HG03442 (cell line): ENCODE measurements around the gene PCOLCE2.
A peak's percentile ranks its signal among the peaks of the same experiment; 100 is the strongest.

Experiments
- ATAC-seq: cut with Tn5 transposase; IDR thresholded peaks from one replicate; pipeline ENCODE4 v1.9.1; 2021; ENCODE audit warnings: mild to moderate bottlenecking, moderate library complexity; ENCODE audit not compliant: unreplicated experiment

PCOLCE2 gene

DNA sequence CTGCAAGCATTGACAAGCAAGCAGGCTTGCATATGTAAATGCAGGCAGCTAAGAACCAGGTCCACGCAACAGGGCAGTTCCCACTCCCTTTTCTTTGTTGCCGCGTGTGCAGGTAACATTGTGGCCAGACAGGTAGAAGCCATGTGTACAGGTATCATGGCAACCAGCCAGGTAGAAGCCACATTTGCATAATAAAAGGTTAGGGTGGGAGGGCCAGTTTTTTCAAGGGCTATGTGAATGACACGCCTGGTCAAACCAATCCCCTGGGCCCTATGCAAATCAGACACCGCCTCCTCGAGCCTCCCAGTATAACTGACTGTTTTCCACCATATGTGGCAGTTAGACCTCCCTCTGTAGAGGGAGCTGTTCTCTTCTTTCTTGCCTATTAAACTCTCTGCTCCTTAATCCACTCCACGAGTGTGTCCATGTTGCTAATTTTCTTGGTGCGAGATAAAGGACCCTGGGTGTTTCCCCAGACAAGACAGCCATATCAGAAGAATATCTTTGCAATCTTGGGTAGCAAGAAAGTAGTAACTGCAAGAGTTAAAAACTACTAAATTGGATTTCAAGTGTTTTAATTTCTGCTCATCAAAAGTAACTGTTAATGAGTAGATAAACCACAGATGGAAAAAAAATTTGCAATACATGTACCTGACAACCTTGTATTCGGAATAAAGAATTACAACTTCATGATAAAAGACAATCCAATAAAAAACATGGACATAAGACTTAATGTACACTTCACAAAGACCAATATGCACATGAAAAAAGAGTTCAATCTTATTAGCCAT is 21.8 kb downstream of the PCOLCE2 start:
- ATAC-seq, result no peak

DNA sequence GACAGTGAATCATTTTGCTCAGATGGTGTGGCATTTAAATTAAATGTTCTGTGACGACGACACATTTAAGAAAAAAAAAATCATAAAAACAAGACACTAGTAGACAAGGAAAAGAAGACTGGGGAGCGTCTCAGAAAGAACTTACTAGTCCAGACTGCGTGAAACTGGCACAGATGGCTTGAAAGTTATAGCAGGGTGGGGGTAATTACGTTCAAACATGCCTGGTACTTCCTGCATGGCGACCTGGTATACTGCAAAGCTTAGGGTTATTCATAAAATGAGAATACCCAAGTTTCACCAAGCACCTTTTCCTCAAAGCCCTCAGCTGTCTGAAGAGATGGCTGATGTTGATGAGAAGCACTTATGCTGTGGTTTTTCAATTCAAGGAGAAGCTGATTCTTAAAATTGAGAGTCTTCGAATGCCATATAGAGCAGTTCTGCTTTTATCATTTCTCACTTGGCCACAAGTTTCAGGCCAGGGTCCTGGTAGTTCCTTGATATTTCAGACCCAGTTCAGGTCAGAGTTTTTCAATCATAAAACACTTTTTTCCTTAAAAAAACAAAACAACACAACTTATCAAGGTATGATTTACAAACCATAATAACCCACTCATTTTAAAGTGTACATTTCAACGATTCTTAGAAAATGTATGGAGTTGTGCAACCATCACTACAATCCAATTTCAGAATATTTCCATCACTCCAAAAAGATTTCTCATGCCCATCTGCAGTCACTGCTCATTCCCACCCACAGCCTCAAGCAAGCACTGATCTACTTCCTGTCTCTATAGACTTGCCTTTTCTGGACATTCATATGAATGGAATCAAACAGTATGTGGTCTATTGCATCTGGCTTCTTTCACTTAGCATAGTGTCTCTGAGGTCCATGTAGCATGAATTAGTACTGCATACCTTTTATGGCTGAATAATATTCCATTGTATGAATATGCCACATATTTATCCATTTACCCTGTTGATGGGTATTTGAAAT is 24.7 kb downstream of the PCOLCE2 start:
- no peak for ATAC-seq

- no peak for ATAC-seq
Measured at GRCh38 chr3:142863010-142863817, 25.7 kb downstream of the PCOLCE2 start.

DNA sequence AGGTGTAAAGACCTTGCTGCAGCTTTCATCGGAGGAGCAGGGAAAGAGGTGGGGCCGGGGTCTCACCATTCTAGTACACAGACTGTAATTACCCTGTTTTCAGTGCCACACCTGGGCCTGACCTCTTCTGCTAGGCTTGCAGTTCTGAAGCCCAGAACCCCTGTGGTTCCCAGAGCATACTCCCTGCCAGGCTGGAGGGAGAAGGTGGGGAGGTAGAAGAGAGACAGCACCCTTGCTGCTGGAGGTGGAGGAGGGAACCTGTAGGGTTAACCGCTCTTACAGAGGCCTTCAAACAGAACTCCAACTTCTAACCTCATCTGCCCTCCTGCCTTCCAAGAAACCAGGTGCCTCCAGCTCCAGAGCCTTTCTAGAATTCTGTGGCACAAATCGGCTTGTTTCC is 27.0 kb downstream of the PCOLCE2 start:
- ATAC-seq, result no peak

DNA sequence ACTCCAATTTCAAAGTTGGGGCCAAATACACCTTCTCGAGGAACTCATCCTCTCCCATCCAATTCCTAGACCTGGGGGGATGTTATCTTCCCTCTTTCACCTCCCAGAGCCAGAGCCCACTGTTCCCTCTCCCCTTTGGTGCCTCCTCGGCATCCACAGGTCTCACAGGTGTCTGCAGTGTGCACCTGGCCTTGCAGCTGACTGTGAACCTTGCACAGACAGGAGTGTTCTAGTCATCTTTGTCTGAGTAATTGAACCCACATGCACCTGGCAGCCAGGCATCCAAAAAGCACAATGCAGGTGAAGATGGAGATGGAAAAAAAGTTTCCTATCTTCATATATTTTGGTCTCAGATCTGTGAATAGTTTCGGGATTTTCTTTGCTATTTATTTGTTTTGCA is 30.8 kb downstream of the PCOLCE2 start:
- no peak for ATAC-seq

GRCh38 chr3:142857056-142857455 is 31.8 kb downstream of the PCOLCE2 start:
- no peak for ATAC-seq

- no peak for ATAC-seq
Measured at GRCh38 chr3:142853270-142854168, 35.4 kb downstream of the PCOLCE2 start.

- ATAC-seq, result no peak
Measured at GRCh38 chr3:142852009-142852408, 36.9 kb downstream of the PCOLCE2 start.

- no peak for ATAC-seq
Measured at GRCh38 chr3:142850395-142851023, 38.4 kb downstream of the PCOLCE2 start.

DNA sequence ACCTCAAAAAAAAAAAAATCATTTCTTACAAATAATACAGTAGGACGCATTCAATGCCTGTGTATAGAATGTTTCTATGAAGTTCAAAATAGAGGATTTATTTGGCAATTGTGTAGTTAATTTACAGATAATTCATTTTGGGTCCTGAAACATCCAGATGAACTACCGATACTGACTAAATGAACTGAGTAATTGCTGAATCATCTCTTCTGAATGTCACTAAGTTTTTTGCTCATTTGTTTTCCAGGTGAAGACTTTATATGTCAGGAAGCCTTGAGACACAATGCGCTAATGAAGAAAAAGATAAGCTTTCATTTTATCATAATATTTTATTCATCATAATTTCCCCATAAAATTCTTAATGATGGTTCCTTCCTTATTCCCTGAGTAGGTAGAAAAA is 39.7 kb downstream of the PCOLCE2 start:
- ATAC-seq, result no peak

DNA sequence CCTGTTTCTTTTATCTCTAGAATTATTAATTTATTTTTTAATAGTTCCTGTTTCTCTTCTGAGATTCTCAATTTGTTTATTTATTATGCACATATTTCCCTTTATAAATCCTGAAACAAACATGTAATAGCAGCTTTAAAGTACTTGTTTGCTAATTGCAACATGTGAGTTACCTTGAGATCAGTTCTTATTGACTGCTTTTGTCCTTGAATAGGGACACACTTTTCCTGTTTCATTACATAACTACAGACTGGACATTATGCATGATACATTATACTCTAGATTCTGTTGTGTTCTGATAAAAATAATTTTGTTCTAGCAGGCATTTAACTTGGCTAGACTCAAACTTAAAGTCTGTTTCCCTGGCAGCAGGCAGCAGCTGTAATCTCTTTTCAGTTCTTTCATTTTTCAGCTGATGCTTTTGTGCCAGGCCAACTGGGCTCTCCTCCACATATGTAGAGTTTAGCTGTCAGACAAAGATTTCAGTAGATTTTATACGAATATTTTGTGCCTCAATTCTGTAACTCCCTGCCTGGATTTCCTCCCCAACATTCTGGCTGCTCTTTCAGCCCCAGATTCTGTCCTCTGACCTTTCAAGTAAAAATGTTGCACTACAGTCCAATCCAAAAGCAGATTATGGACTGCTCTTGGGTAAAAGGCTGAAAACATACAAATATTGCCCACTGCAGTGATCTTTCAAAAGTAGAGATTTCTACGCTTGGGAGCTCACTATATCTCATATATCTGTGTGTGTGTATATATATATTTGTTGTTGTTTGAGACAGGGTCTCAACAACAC is 41.9 kb downstream of the PCOLCE2 start:
- no peak for ATAC-seq

DNA sequence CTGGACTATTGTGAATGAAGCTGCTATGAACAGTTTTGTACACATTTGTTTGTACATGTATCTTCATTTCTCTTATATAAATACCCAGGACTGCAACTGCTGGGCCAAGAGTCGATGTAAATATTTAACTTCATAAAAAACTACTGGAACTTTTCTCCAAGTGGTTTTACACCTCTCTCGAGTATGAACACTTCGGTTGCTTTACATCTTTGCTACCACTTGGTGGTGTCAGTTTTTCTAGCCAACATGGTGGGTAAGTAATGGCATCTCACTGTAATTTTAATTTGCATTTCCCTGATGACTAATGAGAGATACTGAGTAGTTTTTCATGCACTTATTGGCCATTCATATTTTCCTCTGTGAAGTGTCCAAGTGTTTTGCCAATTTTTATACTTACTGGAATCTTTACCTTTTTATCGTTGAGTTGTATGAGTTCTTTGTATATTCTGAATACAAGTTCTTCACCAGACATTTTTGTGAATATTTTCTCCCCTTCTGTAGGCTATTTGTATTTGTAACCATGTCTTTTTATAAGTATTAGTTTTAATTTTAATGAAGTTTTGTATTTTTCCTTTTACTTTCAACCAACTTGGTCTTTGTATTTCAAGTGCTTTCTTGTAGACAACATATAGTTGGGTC is 44.4 kb downstream of the PCOLCE2 start:
- peak; percentile 58 for ATAC-seq

DNA sequence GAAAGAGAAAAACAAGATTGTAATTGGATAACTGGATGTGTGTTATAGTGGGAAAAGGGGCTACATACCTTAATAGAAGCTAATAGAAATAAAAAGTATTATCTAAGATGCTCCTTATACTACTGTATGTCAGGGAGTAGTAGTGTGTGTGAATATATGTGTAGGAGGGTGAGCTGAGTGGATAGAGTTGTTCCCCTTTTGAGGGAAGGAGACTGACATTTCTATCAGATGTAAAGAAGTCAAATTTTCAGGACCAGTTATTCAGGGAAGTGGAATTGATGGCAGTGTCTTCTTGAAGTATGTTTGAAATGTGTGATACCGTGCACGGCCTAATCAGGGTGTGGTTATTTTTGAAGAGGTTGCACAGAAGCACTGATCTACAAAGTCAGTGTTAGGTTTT is 49.1 kb downstream of the PCOLCE2 start:
- ATAC-seq, result no peak

- no peak for ATAC-seq
Measured at GRCh38 chr3:142837526-142837925, 51.4 kb downstream of the PCOLCE2 start.

DNA sequence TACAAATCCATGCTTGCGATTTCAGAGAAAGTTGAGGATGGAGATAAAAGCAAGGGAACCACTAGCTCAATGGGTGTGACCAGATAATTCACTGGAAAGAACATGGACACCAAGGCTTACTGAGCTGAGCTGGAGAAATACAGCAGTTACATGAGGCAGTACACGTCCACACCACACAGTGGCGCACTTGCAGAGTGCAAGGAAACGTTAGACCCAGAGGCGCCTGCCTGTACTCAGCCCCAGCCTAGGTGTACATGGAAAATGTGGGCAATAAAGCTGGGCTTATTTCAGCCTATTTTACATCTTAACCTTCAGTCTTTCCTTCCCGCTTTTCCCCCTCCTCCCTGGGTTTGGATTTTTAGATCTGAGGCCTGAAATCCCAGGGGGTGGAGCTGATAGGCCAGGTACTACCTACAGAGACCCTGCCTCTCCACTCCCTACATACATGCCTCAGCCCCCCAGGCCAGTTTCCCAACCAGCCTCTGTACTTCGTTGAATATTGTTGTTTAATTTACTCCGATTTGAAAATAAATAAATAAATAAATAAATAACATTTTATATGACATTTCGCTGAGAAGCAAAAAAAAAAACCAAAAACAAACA is 60.1 kb downstream of the PCOLCE2 start:
- ATAC-seq, result peak; percentile 99

- ATAC-seq, result no peak
Measured at GRCh38 chr3:142819179-142819578, 69.7 kb downstream of the PCOLCE2 start.

- no peak for ATAC-seq
Measured at GRCh38 chr3:142818651-142819050, 70.2 kb downstream of the PCOLCE2 start.

DNA sequence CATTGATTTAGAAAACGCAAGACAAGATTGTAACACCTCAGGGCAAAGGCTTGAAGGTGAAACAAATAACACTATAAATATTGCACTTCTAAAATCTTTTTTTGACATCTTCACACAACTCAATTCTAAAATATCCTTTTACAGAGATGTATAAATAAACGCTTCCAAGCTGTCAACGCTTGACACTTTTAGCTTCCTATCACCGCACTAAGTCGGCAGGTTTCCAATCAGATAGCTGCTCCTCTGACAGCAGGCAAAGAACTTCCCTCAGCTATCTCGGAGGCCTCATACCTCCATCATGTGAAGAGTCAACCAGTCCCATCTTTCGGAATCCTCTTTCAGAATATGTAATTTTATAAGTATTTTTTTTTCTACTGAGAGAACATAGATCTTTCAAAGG is 71.0 kb downstream of the PCOLCE2 start:
- no peak for ATAC-seq
